Fibroblast of peridontal ligament (primary cell): ENCODE results near the gene RYR2.
"Not testable (repeated sequence)": the region's sequence is repeated elsewhere in the genome, so short reads cannot be mapped to it uniquely, and the experiment has no call there.

Experiments used
- DNase-seq: peaks from one replicate; pipeline ENCODE4 v3.0.0-alpha.2; 2010; ENCODE audit errors: extremely low read depth

RYR2 gene

GRCh38 chr1:237788069-237788468 lies 746.1 kb downstream of the RYR2 start:
- DNase-seq: no peak

GRCh38 chr1:237789619-237790018 lies 747.6 kb downstream of the RYR2 start:
- DNase-seq: no peak

GRCh38 chr1:237791592-237791991 lies 749.6 kb downstream of the RYR2 start:
- no peak for DNase-seq

GRCh38 chr1:237792149-237792548 lies 750.2 kb downstream of the RYR2 start:
- no peak for DNase-seq

- DNase-seq: no peak
Measured at GRCh38 chr1:237792726-237793125, 750.7 kb downstream of the RYR2 start.

- DNase-seq: no peak
Measured at GRCh38 chr1:237794071-237794470, 752.1 kb downstream of the RYR2 start.

GRCh38 chr1:237795558-237795957 lies 753.6 kb downstream of the RYR2 start:
- DNase-seq: no peak

GRCh38 chr1:237799762-237800474 lies 757.9 kb downstream of the RYR2 start:
- DNase-seq: no peak

GRCh38 chr1:237804516-237804915 lies 762.5 kb downstream of the RYR2 start:
- DNase-seq: no peak

- no peak for DNase-seq
Measured at GRCh38 chr1:237809099-237809498, 767.1 kb downstream of the RYR2 start.

- no peak for DNase-seq
Measured at GRCh38 chr1:237811633-237812032, 769.6 kb downstream of the RYR2 start.

- no peak for DNase-seq
Measured at GRCh38 chr1:237812061-237812460, 770.1 kb downstream of the RYR2 start.

GRCh38 chr1:237814319-237814924 lies 772.4 kb downstream of the RYR2 start:
- DNase-seq: peak; percentile 2

GRCh38 chr1:237817277-237817676 lies 775.3 kb downstream of the RYR2 start:
- DNase-seq: no peak

GRCh38 chr1:237820634-237821033 lies 778.6 kb downstream of the RYR2 start:
- DNase-seq: not testable (repeated sequence)

GRCh38 chr1:237832858-237833257 lies 790.9 kb downstream of the RYR2 start:
- DNase-seq: no peak

GRCh38 chr1:237834048-237834447 lies 792.1 kb downstream of the RYR2 start:
- no peak for DNase-seq

- no peak for DNase-seq
Measured at GRCh38 chr1:237834461-237834860, 792.5 kb downstream of the RYR2 start.

- DNase-seq: no peak
Measured at GRCh38 chr1:237838320-237838719, 796.3 kb downstream of the RYR2 start.

GRCh38 chr1:237838904-237839534 lies 797.0 kb downstream of the RYR2 start:
- DNase-seq: no peak

- no peak for DNase-seq
Measured at GRCh38 chr1:237841485-237841884, 799.5 kb downstream of the RYR2 start.

- not testable (repeated sequence) for DNase-seq
Measured at GRCh38 chr1:237843516-237843915, 801.5 kb downstream of the RYR2 start.

GRCh38 chr1:237851210-237851845 lies 809.3 kb downstream of the RYR2 start:
- DNase-seq: peak; percentile 6
